PFSK-1 (cell line): ENCODE measurements around the gene VPS45.

Experiments used
- POLR2AphosphoS5 ChIP-seq: IDR thresholded peaks from 2 replicates; pipeline ENCODE4 v1.6.1; 2012; ENCODE audit warnings: low read depth, mild to moderate bottlenecking, control low read depth, low read length, moderate library complexity
- TF ChIP-seq, protein P1 (sequence below), 2 experiments: IDR thresholded peaks; 2 replicates each; pipeline versions ENCODE4 v1.6.1 to v1.8.0; 2011 to 2012; ENCODE audit warnings: low read depth in 2 of 2, low read length in 2 of 2, control low read depth in 1 of 2, inconsistent platforms in 1 of 2, mild to moderate bottlenecking in 1 of 2, moderate library complexity in 1 of 2; ENCODE audit not compliant: insufficient read depth in 1 of 2

DNA sequence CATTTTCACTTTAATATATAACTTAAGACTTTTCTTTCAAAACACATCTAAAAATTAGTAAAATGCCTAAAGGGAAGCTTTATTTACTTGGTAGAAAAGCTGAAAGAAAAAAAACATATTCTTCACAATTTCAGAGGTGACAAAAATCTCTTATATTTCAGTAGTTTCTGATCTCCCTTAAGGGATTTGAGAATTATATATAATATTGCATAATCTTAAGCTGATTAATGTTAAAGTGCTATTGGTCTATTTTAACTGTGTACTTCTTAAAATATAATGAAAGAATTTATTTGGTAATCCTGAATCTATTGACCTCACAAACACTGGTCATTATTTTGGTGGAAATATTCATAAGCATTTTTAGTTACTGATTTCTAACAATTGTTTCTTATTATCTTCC, 1.2 kb upstream of the VPS45 start:
- no peak for TF ChIP-seq POLR2AphosphoS5
- TF ChIP-seq, protein P1, sequence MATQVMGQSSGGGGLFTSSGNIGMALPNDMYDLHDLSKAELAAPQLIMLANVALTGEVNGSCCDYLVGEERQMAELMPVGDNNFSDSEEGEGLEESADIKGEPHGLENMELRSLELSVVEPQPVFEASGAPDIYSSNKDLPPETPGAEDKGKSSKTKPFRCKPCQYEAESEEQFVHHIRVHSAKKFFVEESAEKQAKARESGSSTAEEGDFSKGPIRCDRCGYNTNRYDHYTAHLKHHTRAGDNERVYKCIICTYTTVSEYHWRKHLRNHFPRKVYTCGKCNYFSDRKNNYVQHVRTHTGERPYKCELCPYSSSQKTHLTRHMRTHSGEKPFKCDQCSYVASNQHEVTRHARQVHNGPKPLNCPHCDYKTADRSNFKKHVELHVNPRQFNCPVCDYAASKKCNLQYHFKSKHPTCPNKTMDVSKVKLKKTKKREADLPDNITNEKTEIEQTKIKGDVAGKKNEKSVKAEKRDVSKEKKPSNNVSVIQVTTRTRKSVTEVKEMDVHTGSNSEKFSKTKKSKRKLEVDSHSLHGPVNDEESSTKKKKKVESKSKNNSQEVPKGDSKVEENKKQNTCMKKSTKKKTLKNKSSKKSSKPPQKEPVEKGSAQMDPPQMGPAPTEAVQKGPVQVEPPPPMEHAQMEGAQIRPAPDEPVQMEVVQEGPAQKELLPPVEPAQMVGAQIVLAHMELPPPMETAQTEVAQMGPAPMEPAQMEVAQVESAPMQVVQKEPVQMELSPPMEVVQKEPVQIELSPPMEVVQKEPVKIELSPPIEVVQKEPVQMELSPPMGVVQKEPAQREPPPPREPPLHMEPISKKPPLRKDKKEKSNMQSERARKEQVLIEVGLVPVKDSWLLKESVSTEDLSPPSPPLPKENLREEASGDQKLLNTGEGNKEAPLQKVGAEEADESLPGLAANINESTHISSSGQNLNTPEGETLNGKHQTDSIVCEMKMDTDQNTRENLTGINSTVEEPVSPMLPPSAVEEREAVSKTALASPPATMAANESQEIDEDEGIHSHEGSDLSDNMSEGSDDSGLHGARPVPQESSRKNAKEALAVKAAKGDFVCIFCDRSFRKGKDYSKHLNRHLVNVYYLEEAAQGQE (IDR thresholded peaks at IDR 0.05; ENCODE audit: insufficient read depth in 1 of 2, low read depth in 2 of 2, low read length in 2 of 2) = no peak
